Stomach (tissue), 4 donors: ENCODE results near the gene ZNF555.

Experiments
- POLR2A ChIP-seq, 4 donors: fragments of 450-650 bp; IDR thresholded peaks; one replicate each; pipeline ENCODE4 v1.6.1; 2016; ENCODE audit warnings: antibody characterized with exemption in 4 of 4, control low read depth in 2 of 4, mild to moderate bottlenecking in 1 of 4, moderate library complexity in 1 of 4
- POLR2AphosphoS5 ChIP-seq, 3 donors: sonication (generic); formaldehyde crosslinking; IDR thresholded peaks; one replicate each; pipeline ENCODE4 v1.6.1; 2016; ENCODE audit warnings: antibody characterized with exemption in 3 of 3
- TF ChIP-seq, protein P1 (sequence below), 7 experiments: fragments of 450-650 bp in 4 of 7; fragments of 200-600 bp in 3 of 7; sonication (generic) in 3 of 7; IDR thresholded peaks; one replicate each; pipeline ENCODE4 v1.5.1; 2016 to 2019; ENCODE audit warnings: antibody characterized with exemption in 7 of 7, control low read depth in 2 of 7, mild to moderate bottlenecking in 1 of 7

GRCh38 chr19:2854849-2855248, 13.6 kb downstream of the ZNF555 start:
- TF ChIP-seq POLR2A (IDR thresholded peaks at IDR 0.05) (no peak), POLR2AphosphoS5 (IDR thresholded peaks at IDR 0.05) (no peak)
- TF ChIP-seq, protein P1, sequence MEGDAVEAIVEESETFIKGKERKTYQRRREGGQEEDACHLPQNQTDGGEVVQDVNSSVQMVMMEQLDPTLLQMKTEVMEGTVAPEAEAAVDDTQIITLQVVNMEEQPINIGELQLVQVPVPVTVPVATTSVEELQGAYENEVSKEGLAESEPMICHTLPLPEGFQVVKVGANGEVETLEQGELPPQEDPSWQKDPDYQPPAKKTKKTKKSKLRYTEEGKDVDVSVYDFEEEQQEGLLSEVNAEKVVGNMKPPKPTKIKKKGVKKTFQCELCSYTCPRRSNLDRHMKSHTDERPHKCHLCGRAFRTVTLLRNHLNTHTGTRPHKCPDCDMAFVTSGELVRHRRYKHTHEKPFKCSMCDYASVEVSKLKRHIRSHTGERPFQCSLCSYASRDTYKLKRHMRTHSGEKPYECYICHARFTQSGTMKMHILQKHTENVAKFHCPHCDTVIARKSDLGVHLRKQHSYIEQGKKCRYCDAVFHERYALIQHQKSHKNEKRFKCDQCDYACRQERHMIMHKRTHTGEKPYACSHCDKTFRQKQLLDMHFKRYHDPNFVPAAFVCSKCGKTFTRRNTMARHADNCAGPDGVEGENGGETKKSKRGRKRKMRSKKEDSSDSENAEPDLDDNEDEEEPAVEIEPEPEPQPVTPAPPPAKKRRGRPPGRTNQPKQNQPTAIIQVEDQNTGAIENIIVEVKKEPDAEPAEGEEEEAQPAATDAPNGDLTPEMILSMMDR (IDR thresholded peaks at IDR 0.05) = no peak
